HG03108 (cell line): ENCODE measurements around the gene PIK3R2.

Experiments
- ATAC-seq: cut with Tn5 transposase; IDR thresholded peaks from one replicate; pipeline ENCODE4 v1.9.1; 2021; ENCODE audit warnings: moderate library complexity; ENCODE audit not compliant: unreplicated experiment

Gene PIK3R2

GRCh38 chr19:18171605-18172327, 18.8 kb downstream of the PIK3R2 start:
- ATAC-seq = no peak

GRCh38 chr19:18172331-18173053, 19.5 kb downstream of the PIK3R2 start:
- no peak for ATAC-seq

- ATAC-seq = no peak
Observed at GRCh38 chr19:18173054-18173571, 20.1 kb downstream of the PIK3R2 start.

GRCh38 chr19:18173572-18174288, 20.8 kb downstream of the PIK3R2 start, which contains the start of gene IFI30:
TSS of gene IFI30 (plus strand) at chr19:18173813. CDS start at chr19:18173842, 29 bp downstream.
- peak; percentile 47 for ATAC-seq

GRCh38 chr19:18174983-18175382, 22.0 kb downstream of the PIK3R2 start:
- no peak for ATAC-seq

- ATAC-seq = no peak
Observed at GRCh38 chr19:18176367-18177310, 23.7 kb downstream of the PIK3R2 start.

- no peak for ATAC-seq
Observed at GRCh38 chr19:18179957-18180356, 27.0 kb downstream of the PIK3R2 start.

GRCh38 chr19:18183529-18183928, 30.6 kb downstream of the PIK3R2 start:
- ATAC-seq = no peak

- ATAC-seq = no peak
Observed at GRCh38 chr19:18185538-18185937, 32.6 kb downstream of the PIK3R2 start.

GRCh38 chr19:18190278-18190677, 37.3 kb downstream of the PIK3R2 start:
- no peak for ATAC-seq

- ATAC-seq = no peak
Observed at GRCh38 chr19:18191640-18192062, 38.7 kb downstream of the PIK3R2 start.

- ATAC-seq = peak; percentile 81
Observed at GRCh38 chr19:18192673-18193387, 39.9 kb downstream of the PIK3R2 start, which contains the start of gene MPV17L2. TSS of gene MPV17L2 (plus strand) at chr19:18193218. CDS start at chr19:18193282, 64 bp downstream.

- no peak for ATAC-seq
Observed at GRCh38 chr19:18193388-18194180, 40.6 kb downstream of the PIK3R2 start.

GRCh38 chr19:18194181-18194530, 41.2 kb downstream of the PIK3R2 start:
- no peak for ATAC-seq

GRCh38 chr19:18194554-18195238, 41.7 kb downstream of the PIK3R2 start:
- no peak for ATAC-seq

- no peak for ATAC-seq
Observed at GRCh38 chr19:18196511-18196845, 43.5 kb downstream of the PIK3R2 start.

GRCh38 chr19:18197306-18197705, 44.3 kb downstream of the PIK3R2 start:
- no peak for ATAC-seq

- no peak for ATAC-seq
Observed at GRCh38 chr19:18197941-18198340, 45.0 kb downstream of the PIK3R2 start.
